Right lobe of liver (tissue), 6 donors: ENCODE data around the gene TRAPPC12. TPM values are rescaled to one million over a fixed set of nuclear protein-coding genes. Genes with fewer than 3 reads are reported as not detected.

Experiments
- ATAC-seq, 4 donors: fragments of 200-7000 bp; cut with Tn5 transposase; one replicate each; pipeline ENCODE4 v1.9.1; 2020; ENCODE audit warnings: mild to moderate bottlenecking in 4 of 4, moderate library complexity in 4 of 4
- DNase-seq, 3 donors: peaks; one replicate each; pipeline ENCODE4 v3.0.0-alpha.2; 2020
- H3K27ac ChIP-seq, 3 donors: fragments of 200-600 bp; one replicate each; pipeline ENCODE4 v1.8.0; 2022
- H3K27me3 ChIP-seq, 2 donors: fragments of 200-600 bp; one replicate each; pipeline ENCODE4 v1.8.0; 2022
- H3K36me3 ChIP-seq, 4 donors: fragments of 200-600 bp; sonication (generic) in 1 of 4; one replicate each; pipeline versions ENCODE4 v1.5.1 to v1.8.0; 2017 to 2022; ENCODE audit warnings: control low read depth in 1 of 4
- H3K4me1 ChIP-seq, 4 donors: fragments of 200-600 bp; sonication (generic) in 1 of 4; one replicate each; pipeline versions ENCODE4 v1.5.1 to v1.8.0; 2017 to 2022; ENCODE audit warnings: control low read depth in 1 of 4
- H3K4me3 ChIP-seq, 3 donors: fragments of 200-600 bp; one replicate each; pipeline ENCODE4 v1.8.0; 2022
- H3K9me3 ChIP-seq, 4 donors: fragments of 200-600 bp; sonication (generic) in 1 of 4; one replicate each; pipeline versions ENCODE4 v1.5.1 to v1.8.0; 2017 to 2022; ENCODE audit warnings: control low read depth in 1 of 4
- POLR2A ChIP-seq: fragments of 450-650 bp; IDR thresholded peaks from one replicate; pipeline ENCODE4 v1.6.1; 2017; ENCODE audit warnings: antibody characterized with exemption, mild to moderate bottlenecking
- WGBS: methylation state at CpG from one replicate; pipeline ENCODE4 v1.1.6; 2018; ENCODE audit warnings: low coverage, low lambda C conversion rate; ENCODE audit not compliant: insufficient coverage; ENCODE audit errors: missing lambda C conversion rate; 5-methylcytosine and 5-hydroxymethylcytosine counted together
- intact Hi-C, 2 donors: fragments of 100-400 bp; cut with DNase I; formaldehyde crosslinking; loops; one replicate each; pipeline versions ENCODE4 v1.11.2 to v1.14.1; 2022
- total RNA-seq, 6 experiments: library from RNA; depleted of rRNA in 2 of 6; stranded (reverse); fragments of >200 nt in 2 of 6; fragmentation: NEBNext Ultra II Directional in 3 of 6; extraction: Animal tissue kit (Norgen Biotek cat#: 25700) in 3 of 6; gene quantifications; one replicate each; pipeline versions ENCODE4 v1.1.0 to v1.2.4, GENCODE V29; 2016 to 2023
- TF ChIP-seq, protein P1 (sequence below), 4 donors: fragments of 200-600 bp in 3 of 4; fragments of 450-650 bp in 1 of 4; IDR thresholded peaks; one replicate each; pipeline versions ENCODE4 v1.5.1 to v1.8.0; 2016 to 2022; ENCODE audit warnings: antibody characterized with exemption in 4 of 4, mild to moderate bottlenecking in 2 of 4
- donor health status: DM: no; HTN: yes; CAD: no.
- donor health status: DM: no; HTN: no; CAD: no.
- donor health status: DM: no; HTN: no; CAD: no.
- donor health status: DM: no; HTN: yes; CAD: no.
- donor health status: DM: no; HTN: yes; CAD: no.

TRAPPC12 gene
- total RNA-seq, 6 experiments from 2014 or later, result 39.2 to 92.4 (median 47.8) TPM

DNA sequence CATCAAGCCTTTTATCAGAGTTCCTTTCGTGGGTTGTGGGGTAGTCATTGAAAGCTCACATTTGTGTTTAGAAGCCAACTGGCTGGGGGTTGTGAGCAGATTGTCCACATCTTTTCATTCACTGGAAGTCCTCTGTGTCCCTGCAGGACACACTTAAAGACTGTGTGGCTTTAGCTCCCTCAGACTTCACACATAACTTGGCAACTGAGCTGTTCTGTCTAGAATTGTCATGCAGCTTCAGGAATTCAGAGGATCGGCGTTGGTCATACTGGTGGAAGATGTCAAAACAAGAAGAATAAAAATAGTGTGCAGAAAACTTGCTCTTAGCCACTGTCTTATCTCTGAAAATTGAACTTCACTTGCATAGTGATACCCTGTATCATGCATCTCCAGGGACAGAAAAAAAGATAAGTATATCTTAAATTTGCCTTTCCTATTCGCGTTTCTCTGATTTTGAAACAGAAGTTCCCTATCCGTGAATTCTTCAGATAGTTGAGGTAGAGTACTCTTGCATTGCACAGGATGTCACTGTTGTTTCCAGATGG lies 49.6 kb downstream of the TRAPPC12 start:
- 60% methylated on average over 6 of the region's 6 CpGs for WGBS
- DNase-seq, result no peak
- TF ChIP-seq, protein P1, sequence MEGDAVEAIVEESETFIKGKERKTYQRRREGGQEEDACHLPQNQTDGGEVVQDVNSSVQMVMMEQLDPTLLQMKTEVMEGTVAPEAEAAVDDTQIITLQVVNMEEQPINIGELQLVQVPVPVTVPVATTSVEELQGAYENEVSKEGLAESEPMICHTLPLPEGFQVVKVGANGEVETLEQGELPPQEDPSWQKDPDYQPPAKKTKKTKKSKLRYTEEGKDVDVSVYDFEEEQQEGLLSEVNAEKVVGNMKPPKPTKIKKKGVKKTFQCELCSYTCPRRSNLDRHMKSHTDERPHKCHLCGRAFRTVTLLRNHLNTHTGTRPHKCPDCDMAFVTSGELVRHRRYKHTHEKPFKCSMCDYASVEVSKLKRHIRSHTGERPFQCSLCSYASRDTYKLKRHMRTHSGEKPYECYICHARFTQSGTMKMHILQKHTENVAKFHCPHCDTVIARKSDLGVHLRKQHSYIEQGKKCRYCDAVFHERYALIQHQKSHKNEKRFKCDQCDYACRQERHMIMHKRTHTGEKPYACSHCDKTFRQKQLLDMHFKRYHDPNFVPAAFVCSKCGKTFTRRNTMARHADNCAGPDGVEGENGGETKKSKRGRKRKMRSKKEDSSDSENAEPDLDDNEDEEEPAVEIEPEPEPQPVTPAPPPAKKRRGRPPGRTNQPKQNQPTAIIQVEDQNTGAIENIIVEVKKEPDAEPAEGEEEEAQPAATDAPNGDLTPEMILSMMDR (IDR thresholded peaks at IDR 0.05), result no peak
- no peak for TF ChIP-seq POLR2A
- H3K4me3 ChIP-seq, result no peak overlapping the region
- no peaks in the 10 kb centered on the region for H3K9me3 ChIP-seq
- no peak overlapping the region for H3K27ac ChIP-seq
- intact Hi-C loops, result no loop called here
- no peak for ATAC-seq
- peaks cover 0 to 56% (median 7%) of the 10 kb centered on the region in 4 donors for H3K36me3 ChIP-seq
- no peaks in the 10 kb centered on the region for H3K27me3 ChIP-seq
- H3K4me1 ChIP-seq, result peaks cover 0 to 4% (median 2%) of the 10 kb centered on the region in 4 donors

DNA sequence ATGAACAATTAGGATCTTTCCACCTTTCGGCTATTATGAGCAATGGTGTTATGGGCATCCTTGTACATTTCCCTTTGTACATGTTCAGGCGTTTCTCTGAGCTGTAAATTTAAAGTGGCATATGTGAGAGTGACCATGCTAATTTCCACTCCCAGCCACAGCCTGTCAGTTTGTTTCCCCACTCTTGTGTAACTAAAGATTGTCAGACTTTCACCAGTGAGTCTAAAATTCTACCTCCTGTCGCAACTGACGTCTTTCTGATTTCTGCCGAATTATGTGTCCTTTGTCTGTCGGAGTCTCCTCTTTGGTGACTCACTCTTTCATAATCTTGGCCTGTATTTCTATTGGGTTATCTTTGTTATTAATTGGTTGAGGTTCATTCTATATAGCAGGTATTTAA lies 50.7 kb downstream of the TRAPPC12 start:
- WGBS, result 65% methylated on average over 6 of the region's 6 CpGs
- Histone ChIP-seq H3K27me3 (no peaks in the 10 kb centered on the region), H3K4me3 (no peak overlapping the region), H3K9me3 (no peaks in the 10 kb centered on the region), H3K27ac (no peak overlapping the region), H3K36me3 (peaks cover 0 to 54% (median 7%) of the 10 kb centered on the region in 4 donors), H3K4me1 (no peaks in the 10 kb centered on the region)
- TF ChIP-seq POLR2A, result no peak
- TF ChIP-seq, protein P1 (IDR thresholded peaks at IDR 0.05), result no peak
- no peak for DNase-seq
- intact Hi-C loops, result no loop called here
- ATAC-seq, result peak in 2 of 4 donors; percentile 18 to 48

DNA sequence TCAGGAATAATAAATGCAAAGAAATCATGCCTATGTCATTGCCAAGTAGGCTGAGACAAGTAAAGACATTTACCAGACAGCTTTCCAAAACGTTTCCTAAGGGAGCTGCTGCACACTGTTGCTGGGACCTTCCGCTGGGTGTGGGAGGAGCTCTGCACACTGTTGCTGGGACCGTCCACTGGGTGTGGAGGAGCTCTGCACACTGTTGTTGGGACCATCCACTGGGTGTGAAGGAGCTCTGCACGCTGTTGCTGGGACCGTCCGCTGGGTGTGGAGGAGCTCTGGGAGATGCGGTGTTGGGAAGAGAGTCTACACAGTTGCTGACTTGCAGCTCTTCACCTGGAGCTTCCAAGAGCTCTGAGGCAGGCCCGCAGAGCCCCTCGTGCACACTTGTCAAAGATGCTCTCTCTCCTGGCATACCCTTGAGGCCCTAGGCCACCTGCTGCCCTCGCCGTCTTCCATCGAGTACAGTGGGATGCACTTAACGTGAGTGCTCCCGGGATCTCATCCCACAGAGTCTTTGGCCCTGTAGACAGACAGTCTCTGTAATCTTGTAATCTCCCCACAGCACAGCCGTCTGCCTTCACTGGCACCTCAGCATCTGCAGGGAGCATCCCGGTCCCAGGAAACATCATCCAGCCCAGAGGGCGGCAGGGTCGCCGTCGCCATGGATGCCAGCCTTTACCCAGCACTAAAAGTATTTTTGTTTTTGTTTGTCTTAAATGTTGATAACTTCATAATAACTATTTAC lies 51.4 kb downstream of the TRAPPC12 start:
- H3K4me3 ChIP-seq, result no peak overlapping the region

DNA sequence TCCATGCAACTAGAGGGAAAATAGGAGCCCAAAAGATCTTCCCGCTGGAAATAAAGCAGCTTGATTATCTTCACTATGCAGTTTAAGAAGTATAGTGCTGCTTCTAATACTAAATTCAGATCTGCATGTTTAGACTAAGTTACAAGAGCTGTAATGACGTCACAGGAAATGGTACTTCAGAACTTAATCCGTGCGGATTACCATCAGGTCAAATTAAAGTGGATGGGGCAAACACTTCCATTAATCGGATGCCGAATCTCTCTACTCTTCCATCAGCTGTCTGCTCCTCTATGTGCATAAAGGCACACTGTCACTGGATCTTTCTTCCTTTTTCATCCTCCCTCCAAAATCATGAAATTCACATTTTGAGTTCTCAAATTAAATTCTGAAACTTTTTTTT lies 52.6 kb downstream of the TRAPPC12 start:
- ATAC-seq, result no peak

More for the DNA sequence above, 51.4 kb downstream of the TRAPPC12 start:
- intact Hi-C loops, result no loop called here
- DNase-seq (no peak), ATAC-seq (peak in 1 of 4 donors; percentile 16)
- no peak overlapping the region for H3K27ac ChIP-seq
- 92% methylated on average over 11 of the region's 20 CpGs for WGBS
- H3K9me3 ChIP-seq, result no peaks in the 10 kb centered on the region
- TF ChIP-seq POLR2A, result no peak
- TF ChIP-seq, protein P1 (IDR thresholded peaks at IDR 0.05), result no peak
- H3K27me3 ChIP-seq, result no peaks in the 10 kb centered on the region
- no peaks in the 10 kb centered on the region for H3K4me1 ChIP-seq
- H3K36me3 ChIP-seq, result peaks cover 0 to 53% (median 5%) of the 10 kb centered on the region in 4 donors

More for the DNA sequence above, 52.6 kb downstream of the TRAPPC12 start:
- H3K27me3 ChIP-seq, result no peaks in the 10 kb centered on the region
- DNase-seq, result no peak
- intact Hi-C loops, result no loop called here
- H3K27ac ChIP-seq, result no peak overlapping the region
- H3K36me3 ChIP-seq, result peaks cover 0 to 49% (median 0%) of the 10 kb centered on the region in 4 donors
- WGBS, result 94% methylated on average over 6 of the region's 6 CpGs
- no peak overlapping the region for H3K4me3 ChIP-seq
- no peaks in the 10 kb centered on the region for H3K9me3 ChIP-seq
- no peaks in the 10 kb centered on the region for H3K4me1 ChIP-seq
- TF ChIP-seq POLR2A, result no peak
- TF ChIP-seq, protein P1 (IDR thresholded peaks at IDR 0.05), result no peak
